Stimulated activated effector memory CD8-positive, alpha-beta T cell treated with anti-CD3 and anti-CD28 coated beads, Interleukin-12 subunit alpha, Interleukin-12 subunit beta, amount 100 ng/mL, for 72 hours (primary cell): Measurements from ENCODE around the gene CPNE9.

Source experiments
- ATAC-seq: fragments of 150-1000 bp; cut with Tn5 transposase; 2 replicates; pipeline ENCODE4 v1.10.0; 2021
- DNase-seq, 2 donors: peaks; one replicate each; pipeline ENCODE4 v3.0.0; 2021 to 2022; ENCODE audit warnings: low spot score in 2 of 2
- H3K27ac Mint-ChIP-seq: one replicate; pipeline ENCODE4 v1.8.0; 2022; ENCODE audit warnings: mild to moderate bottlenecking, mixed read lengths
- H3K36me3 Mint-ChIP-seq: one replicate; pipeline ENCODE4 v1.8.0; 2022; ENCODE audit warnings: mild to moderate bottlenecking, mixed read lengths
- H3K4me1 Mint-ChIP-seq: one replicate; pipeline ENCODE4 v1.8.0; 2022; ENCODE audit warnings: mixed read lengths
- H3K4me3 Mint-ChIP-seq: one replicate; pipeline ENCODE4 v1.8.0; 2022; ENCODE audit warnings: mild to moderate bottlenecking, mixed read lengths
- H3K9me3 Mint-ChIP-seq: one replicate; pipeline ENCODE4 v1.8.0; 2022; ENCODE audit warnings: mixed read lengths

CPNE9 gene, protein sequence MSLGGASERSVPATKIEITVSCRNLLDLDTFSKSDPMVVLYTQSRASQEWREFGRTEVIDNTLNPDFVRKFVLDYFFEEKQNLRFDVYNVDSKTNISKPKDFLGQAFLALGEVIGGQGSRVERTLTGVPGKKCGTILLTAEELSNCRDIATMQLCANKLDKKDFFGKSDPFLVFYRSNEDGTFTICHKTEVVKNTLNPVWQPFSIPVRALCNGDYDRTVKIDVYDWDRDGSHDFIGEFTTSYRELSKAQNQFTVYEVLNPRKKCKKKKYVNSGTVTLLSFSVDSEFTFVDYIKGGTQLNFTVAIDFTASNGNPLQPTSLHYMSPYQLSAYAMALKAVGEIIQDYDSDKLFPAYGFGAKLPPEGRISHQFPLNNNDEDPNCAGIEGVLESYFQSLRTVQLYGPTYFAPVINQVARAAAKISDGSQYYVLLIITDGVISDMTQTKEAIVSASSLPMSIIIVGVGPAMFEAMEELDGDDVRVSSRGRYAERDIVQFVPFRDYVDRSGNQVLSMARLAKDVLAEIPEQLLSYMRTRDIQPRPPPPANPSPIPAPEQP

DNA sequence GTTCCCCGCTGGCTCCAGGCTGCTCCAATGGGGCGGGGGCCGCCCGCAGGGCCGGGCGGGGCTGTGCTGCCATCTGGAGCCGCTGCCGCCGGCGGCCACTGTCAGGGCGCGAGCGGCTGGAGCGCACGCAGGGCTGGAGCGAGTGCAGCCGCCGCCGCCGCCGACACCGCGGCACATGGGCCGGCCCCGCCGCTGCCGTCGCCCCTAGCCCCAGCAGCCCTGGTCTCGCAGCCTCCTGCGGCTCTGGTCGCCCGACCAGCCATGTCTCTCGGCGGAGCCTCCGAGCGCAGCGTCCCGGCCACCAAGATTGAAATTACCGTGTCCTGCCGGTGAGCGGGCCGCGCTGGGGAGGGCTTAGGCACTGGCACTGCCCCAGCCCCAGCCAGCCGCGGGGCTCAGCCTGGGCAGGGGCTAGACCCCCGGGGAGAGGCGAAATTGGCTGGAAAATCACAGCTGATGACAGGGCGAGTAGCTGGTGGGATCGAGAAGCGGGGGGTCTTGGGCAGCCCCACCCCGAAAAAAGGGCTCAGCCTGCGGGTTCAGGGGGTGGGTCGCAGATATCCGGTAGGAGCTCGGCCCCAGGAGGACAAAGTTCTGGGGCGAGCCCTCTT lies at the start of gene CPNE9:
TSS of gene CPNE9 (plus strand) at position 98 of the 611 bp plus-strand sequence. CDS start at position 262, 164 bp downstream.
- DNase-seq (no peak), ATAC-seq (peak; percentile 49)
- no peak within 1 kb of the TSS for H3K27ac Mint-ChIP-seq
- peak within 1 kb of the TSS; percentile 40 for H3K4me3 Mint-ChIP-seq
- peaks cover 15% of the 10 kb centered on the region for H3K4me1 Mint-ChIP-seq
- no peaks in the 10 kb centered on the region for H3K9me3 Mint-ChIP-seq
- peaks cover 26% of the 10 kb centered on the region for H3K36me3 Mint-ChIP-seq

DNA sequence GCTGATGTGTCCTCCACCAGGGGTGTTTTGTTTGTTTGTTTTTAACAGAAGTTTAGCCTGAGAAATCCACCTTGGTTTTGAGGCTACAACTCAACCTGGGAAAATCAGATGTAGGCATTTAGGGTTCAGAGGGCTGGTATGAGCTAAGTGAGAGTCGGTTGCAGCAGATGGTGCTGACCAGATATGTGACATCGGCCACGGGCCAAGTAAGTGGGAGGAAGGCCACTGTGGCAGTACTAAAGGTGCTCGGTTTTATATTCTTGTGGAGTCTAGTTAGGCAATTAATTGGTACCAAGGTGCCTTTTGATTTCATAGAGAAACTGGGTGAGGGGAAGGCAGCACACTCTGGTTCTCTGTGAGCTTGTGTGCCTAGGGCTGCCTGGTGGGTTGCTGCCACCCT lies 43.8 kb upstream of the CPNE9 start:
- no peaks in the 10 kb centered on the region for H3K9me3 Mint-ChIP-seq
- no peak for ATAC-seq
- H3K36me3 Mint-ChIP-seq, result peaks cover 92% of the 10 kb centered on the region
- H3K27ac Mint-ChIP-seq, result peak overlapping the region; percentile 20
- H3K4me3 Mint-ChIP-seq, result no peak overlapping the region
- DNase-seq, result no peak
- peaks cover 30% of the 10 kb centered on the region for H3K4me1 Mint-ChIP-seq

- Mint-ChIP-seq H3K4me3 (no peak overlapping the region), H3K9me3 (no peaks in the 10 kb centered on the region), H3K36me3 (peaks cover 93% of the 10 kb centered on the region), H3K4me1 (peaks cover 29% of the 10 kb centered on the region), H3K27ac (no peak overlapping the region)
- ATAC-seq, result no peak
- no peak for DNase-seq
Measured at GRCh38 chr3:9660972-9661371, 42.7 kb upstream of the CPNE9 start.

- peaks cover 97% of the 10 kb centered on the region for H3K36me3 Mint-ChIP-seq
- no peak overlapping the region for H3K27ac Mint-ChIP-seq
- no peak overlapping the region for H3K4me3 Mint-ChIP-seq
- DNase-seq (no peak), ATAC-seq (no peak)
- H3K9me3 Mint-ChIP-seq, result no peaks in the 10 kb centered on the region
- H3K4me1 Mint-ChIP-seq, result peaks cover 5% of the 10 kb centered on the region
Measured at GRCh38 chr3:9664119-9664751, 39.4 kb upstream of the CPNE9 start.

- no peak for DNase-seq
- Mint-ChIP-seq H3K4me1 (no peaks in the 10 kb centered on the region), H3K4me3 (no peak overlapping the region), H3K9me3 (no peaks in the 10 kb centered on the region), H3K36me3 (peaks cover 99% of the 10 kb centered on the region), H3K27ac (peak overlapping the region; percentile 7)
- no peak for ATAC-seq
Measured at GRCh38 chr3:9666704-9667445, 36.8 kb upstream of the CPNE9 start.

GRCh38 chr3:9669277-9669676 lies 34.4 kb upstream of the CPNE9 start:
- no peak for DNase-seq
- Mint-ChIP-seq H3K9me3 (no peaks in the 10 kb centered on the region), H3K4me1 (no peaks in the 10 kb centered on the region), H3K27ac (peak overlapping the region; percentile 50), H3K4me3 (no peak overlapping the region), H3K36me3 (peaks cover 97% of the 10 kb centered on the region)
- no peak for ATAC-seq

DNA sequence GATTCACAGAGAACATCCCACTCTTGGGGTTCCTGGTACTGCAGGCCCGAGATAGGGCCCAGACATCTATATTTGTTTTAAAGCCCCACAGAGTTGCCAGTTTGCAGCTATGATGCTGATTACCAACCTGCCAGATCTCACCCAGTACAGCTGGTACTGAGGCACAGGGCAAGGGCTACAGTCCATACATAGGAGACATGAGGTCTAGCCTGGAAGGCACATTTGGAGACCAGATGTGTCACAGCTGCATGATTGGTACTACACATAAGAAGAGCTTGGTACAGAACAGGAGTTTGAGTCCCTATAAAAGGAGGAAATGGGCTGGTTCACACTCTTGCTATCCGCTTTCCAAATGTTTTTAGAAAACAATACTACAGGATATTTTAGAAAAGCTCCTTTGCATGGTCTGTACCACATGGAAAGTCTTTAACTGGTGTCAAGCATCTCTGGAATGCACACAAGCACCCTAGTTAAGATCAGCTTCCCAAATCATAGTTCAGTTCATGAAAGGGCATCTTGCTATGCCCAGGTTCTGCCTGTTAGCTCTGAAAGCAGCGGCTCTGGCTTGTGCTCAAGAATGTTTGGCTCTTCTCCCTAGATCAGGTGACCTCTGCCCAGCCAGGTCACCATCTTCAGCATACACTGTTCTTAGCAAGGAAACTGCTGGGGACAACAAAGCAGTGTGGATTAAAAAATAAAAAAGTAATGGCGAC lies 33.8 kb upstream of the CPNE9 start:
- H3K27ac Mint-ChIP-seq, result peak overlapping the region; percentile 50

DNA sequence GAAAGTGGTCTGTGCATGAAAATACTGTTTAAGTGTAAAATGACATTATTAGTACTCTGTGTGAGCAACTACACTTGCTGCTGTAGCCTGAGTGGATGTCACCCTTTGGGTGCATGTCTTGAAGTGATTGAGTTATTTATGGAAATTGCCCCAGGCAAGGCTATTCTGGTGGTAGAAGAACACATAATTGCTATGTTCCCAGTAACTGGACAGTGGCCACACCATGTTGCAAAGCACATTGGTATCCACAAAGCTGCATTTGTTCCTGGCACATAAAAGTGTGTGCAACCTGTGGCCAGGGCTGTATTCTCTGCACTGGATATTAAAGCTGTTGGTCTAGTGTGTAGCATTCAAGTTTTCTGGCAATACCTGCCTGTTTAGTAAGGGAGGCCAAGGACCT lies 30.6 kb upstream of the CPNE9 start:
- no peaks in the 10 kb centered on the region for H3K9me3 Mint-ChIP-seq
- H3K36me3 Mint-ChIP-seq, result peaks cover 96% of the 10 kb centered on the region
- H3K27ac Mint-ChIP-seq, result no peak overlapping the region
- H3K4me3 Mint-ChIP-seq, result no peak overlapping the region
- ATAC-seq (no peak), DNase-seq (no peak)
- no peaks in the 10 kb centered on the region for H3K4me1 Mint-ChIP-seq

More for the DNA sequence above, 33.8 kb upstream of the CPNE9 start:
- H3K4me1 Mint-ChIP-seq, result no peaks in the 10 kb centered on the region
- DNase-seq (no peak), ATAC-seq (no peak)
- no peak overlapping the region for H3K4me3 Mint-ChIP-seq
- H3K9me3 Mint-ChIP-seq, result no peaks in the 10 kb centered on the region
- H3K36me3 Mint-ChIP-seq, result peaks cover 97% of the 10 kb centered on the region

DNA sequence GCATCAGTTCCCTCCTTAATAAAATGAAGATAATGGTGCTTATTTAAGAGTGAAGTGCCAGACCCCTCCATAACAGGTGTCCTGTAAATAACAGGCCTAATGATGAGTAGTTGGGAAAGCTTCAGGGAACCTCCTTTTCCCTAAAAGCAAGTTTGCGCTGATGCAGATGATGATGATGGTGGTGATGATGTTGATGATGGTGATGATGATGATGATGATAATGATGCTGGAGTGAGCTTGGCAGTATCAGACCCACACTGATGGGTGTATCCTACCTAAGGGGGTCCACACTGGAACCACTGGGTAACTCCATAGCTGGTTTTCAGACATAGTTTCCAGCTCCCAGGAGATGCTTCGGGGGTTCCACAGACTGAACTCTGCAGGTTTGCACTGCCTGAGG lies 29.9 kb upstream of the CPNE9 start:
- DNase-seq (no peak), ATAC-seq (no peak)
- Mint-ChIP-seq H3K27ac (no peak overlapping the region), H3K9me3 (no peaks in the 10 kb centered on the region), H3K36me3 (peaks cover 96% of the 10 kb centered on the region), H3K4me3 (no peak overlapping the region), H3K4me1 (no peaks in the 10 kb centered on the region)

GRCh38 chr3:9675736-9676290 lies 27.8 kb upstream of the CPNE9 start:
- DNase-seq (no peak), ATAC-seq (no peak)
- Mint-ChIP-seq H3K27ac (no peak overlapping the region), H3K4me1 (no peaks in the 10 kb centered on the region), H3K36me3 (peaks cover 97% of the 10 kb centered on the region), H3K4me3 (no peak overlapping the region), H3K9me3 (no peaks in the 10 kb centered on the region)

- ATAC-seq (no peak), DNase-seq (no peak)
- Mint-ChIP-seq H3K9me3 (no peaks in the 10 kb centered on the region), H3K4me1 (no peaks in the 10 kb centered on the region), H3K4me3 (no peak overlapping the region), H3K36me3 (peaks cover 93% of the 10 kb centered on the region), H3K27ac (no peak overlapping the region)
Measured at GRCh38 chr3:9676785-9677184, 26.8 kb upstream of the CPNE9 start.

DNA sequence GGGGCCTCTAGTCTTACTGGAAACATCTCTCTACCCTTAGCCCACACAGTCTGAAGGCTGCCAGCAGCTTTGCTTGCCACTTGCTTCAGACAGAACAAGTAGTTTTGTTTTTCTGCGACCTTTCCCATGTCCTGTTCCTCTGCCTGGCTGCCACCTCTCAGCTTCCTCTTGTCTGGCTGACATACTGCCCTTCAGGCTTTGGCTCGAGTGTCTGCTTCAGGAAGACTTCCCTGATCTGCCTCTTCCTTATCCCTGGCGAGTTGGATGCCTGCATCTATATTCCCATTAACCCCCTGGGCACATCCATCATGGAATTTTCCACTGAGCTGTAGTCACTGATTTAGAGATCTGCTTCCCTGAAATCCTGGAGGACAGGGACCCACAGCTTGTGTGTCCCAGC lies 25.1 kb upstream of the CPNE9 start:
- no peaks in the 10 kb centered on the region for H3K4me1 Mint-ChIP-seq
- ATAC-seq, result no peak
- no peak for DNase-seq
- H3K27ac Mint-ChIP-seq, result peak overlapping the region; percentile 51
- H3K36me3 Mint-ChIP-seq, result peaks cover 84% of the 10 kb centered on the region
- H3K4me3 Mint-ChIP-seq, result no peak overlapping the region
- no peaks in the 10 kb centered on the region for H3K9me3 Mint-ChIP-seq

GRCh38 chr3:9679476-9680080 lies 24.1 kb upstream of the CPNE9 start:
- ATAC-seq (no peak), DNase-seq (no peak)
- no peak overlapping the region for H3K4me3 Mint-ChIP-seq
- peaks cover 84% of the 10 kb centered on the region for H3K36me3 Mint-ChIP-seq
- peak overlapping the region; percentile 80 for H3K27ac Mint-ChIP-seq
- H3K9me3 Mint-ChIP-seq, result no peaks in the 10 kb centered on the region
- H3K4me1 Mint-ChIP-seq, result no peaks in the 10 kb centered on the region
